ENCODE results near the gene ISCA2.

ISCA2 gene

GRCh38 chr14:74465335-74465734 lies 28.2 kb upstream of the ISCA2 start:
- no peak overlapping the region for H3K4me3 ChIP-seq (ENCODE audit: low read depth, low read length)
- no peaks in the 10 kb centered on the region for H3K36me3 ChIP-seq (ENCODE audit: control insufficient read depth, insufficient read depth, low read length)
- no peaks in the 10 kb centered on the region for H3K27me3 ChIP-seq (ENCODE audit: control insufficient read depth, insufficient read depth, low read length)
- H3K4me1 ChIP-seq: no peaks in the 10 kb centered on the region
- no peak overlapping the region for H2AFZ ChIP-seq
- no peak for TF ChIP-seq CTCF (IDR thresholded peaks at IDR 0.05)
- no peaks in the 10 kb centered on the region for H3K79me2 ChIP-seq
- no peaks in the 10 kb centered on the region for H3K9me3 ChIP-seq (ENCODE audit: control insufficient read depth, low read length)
- H3K4me2 ChIP-seq (ENCODE audit: low read length): no peak overlapping the region
- H3K9ac ChIP-seq: no peak overlapping the region
- no peak overlapping the region for H3K27ac ChIP-seq

- H3K27ac ChIP-seq: no peak overlapping the region
Measured at GRCh38 chr14:74468513-74468912, 25.1 kb upstream of the ISCA2 start.

GRCh38 chr14:74469548-74470518 lies 23.7 kb upstream of the ISCA2 start:
- H3K36me3 ChIP-seq (ENCODE audit: control insufficient read depth, insufficient read depth, low read length): no peaks in the 10 kb centered on the region
- no peak overlapping the region for H2AFZ ChIP-seq
- H3K27ac ChIP-seq: no peak overlapping the region
- no peaks in the 10 kb centered on the region for H3K9me3 ChIP-seq (ENCODE audit: control insufficient read depth, low read length)
- no peak for TF ChIP-seq CTCF (IDR thresholded peaks at IDR 0.05)
- no peaks in the 10 kb centered on the region for H3K27me3 ChIP-seq (ENCODE audit: control insufficient read depth, insufficient read depth, low read length)
- H3K4me2 ChIP-seq (ENCODE audit: low read length): no peak overlapping the region
- no peak overlapping the region for H3K9ac ChIP-seq
- H3K4me3 ChIP-seq (ENCODE audit: low read depth, low read length): no peak overlapping the region
- H3K79me2 ChIP-seq: no peaks in the 10 kb centered on the region
- no peaks in the 10 kb centered on the region for H3K4me1 ChIP-seq

More at GRCh38 chr14:74468513-74468912, 25.1 kb upstream of the ISCA2 start:
- H3K27me3 ChIP-seq (ENCODE audit: control insufficient read depth, insufficient read depth, low read length): no peaks in the 10 kb centered on the region
- no peak for TF ChIP-seq CTCF (IDR thresholded peaks at IDR 0.05)
- H3K36me3 ChIP-seq (ENCODE audit: control insufficient read depth, insufficient read depth, low read length): no peaks in the 10 kb centered on the region
- no peak overlapping the region for H3K9ac ChIP-seq
- no peak overlapping the region for H3K4me3 ChIP-seq (ENCODE audit: low read depth, low read length)
- H3K4me2 ChIP-seq (ENCODE audit: low read length): no peak overlapping the region
- no peaks in the 10 kb centered on the region for H3K4me1 ChIP-seq
- no peaks in the 10 kb centered on the region for H3K9me3 ChIP-seq (ENCODE audit: control insufficient read depth, low read length)
- H2AFZ ChIP-seq: no peak overlapping the region
- no peaks in the 10 kb centered on the region for H3K79me2 ChIP-seq

- Histone ChIP-seq H3K4me3 (ENCODE audit: low read depth, low read length) (no peak overlapping the region), H3K79me2 (no peaks in the 10 kb centered on the region), H3K9me3 (ENCODE audit: control insufficient read depth, low read length) (no peaks in the 10 kb centered on the region), H3K36me3 (ENCODE audit: control insufficient read depth, insufficient read depth, low read length) (no peaks in the 10 kb centered on the region), H3K4me1 (no peaks in the 10 kb centered on the region), H3K27me3 (ENCODE audit: control insufficient read depth, insufficient read depth, low read length) (no peaks in the 10 kb centered on the region), H2AFZ (no peak overlapping the region), H3K4me2 (ENCODE audit: low read length) (no peak overlapping the region), H3K9ac (no peak overlapping the region), H3K27ac (no peak overlapping the region)
- no peak for TF ChIP-seq CTCF (IDR thresholded peaks at IDR 0.05)
Measured at GRCh38 chr14:74472601-74473000, 21.0 kb upstream of the ISCA2 start.

Measured in parathyroid adenoma (tissue), 2 donors.